ENCODE data around the gene CSTF2T.

CSTF2T gene, protein sequence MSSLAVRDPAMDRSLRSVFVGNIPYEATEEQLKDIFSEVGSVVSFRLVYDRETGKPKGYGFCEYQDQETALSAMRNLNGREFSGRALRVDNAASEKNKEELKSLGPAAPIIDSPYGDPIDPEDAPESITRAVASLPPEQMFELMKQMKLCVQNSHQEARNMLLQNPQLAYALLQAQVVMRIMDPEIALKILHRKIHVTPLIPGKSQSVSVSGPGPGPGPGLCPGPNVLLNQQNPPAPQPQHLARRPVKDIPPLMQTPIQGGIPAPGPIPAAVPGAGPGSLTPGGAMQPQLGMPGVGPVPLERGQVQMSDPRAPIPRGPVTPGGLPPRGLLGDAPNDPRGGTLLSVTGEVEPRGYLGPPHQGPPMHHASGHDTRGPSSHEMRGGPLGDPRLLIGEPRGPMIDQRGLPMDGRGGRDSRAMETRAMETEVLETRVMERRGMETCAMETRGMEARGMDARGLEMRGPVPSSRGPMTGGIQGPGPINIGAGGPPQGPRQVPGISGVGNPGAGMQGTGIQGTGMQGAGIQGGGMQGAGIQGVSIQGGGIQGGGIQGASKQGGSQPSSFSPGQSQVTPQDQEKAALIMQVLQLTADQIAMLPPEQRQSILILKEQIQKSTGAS

DNA sequence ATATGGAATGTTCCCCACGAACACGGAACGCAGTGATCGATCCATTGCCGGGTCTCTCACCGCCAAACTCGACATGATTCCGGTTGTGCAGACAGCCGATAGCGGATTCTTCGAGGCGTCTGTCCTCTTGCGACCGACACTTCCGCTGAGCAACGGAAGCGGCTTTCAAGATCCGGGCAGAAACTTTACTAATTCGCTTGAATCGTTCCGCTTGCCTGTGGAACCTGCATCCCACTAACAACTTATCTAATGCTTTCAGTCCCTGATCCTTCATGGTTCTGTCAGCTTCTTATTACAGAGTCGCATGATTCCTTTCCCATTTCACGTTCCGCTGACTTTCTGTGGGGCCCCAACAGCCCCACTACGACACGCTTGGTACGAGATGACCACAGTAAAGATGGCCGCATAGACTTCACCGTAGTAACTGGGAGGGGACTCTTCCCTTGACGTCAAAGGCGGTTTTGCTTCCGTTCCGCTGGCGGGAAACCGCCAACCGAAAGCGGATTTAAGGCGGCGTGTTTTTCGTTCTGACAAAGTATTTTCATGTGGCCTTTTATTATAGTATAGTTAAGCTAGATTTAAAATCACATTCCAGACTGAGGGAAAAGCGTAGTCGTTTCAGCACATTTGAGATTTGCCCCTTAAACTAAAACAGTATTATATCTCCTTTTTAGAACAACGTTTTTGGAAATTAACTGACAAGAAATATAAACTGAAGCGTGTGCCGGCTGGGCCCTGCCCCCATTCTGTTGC, at the start of gene CSTF2T:
Gene CSTF2T, minus strand, starts transcription at position 121 of the 753 bp plus-strand sequence. Its CDS starts 46 bp downstream, at position 75.
- peak; percentile 89 for DNase-seq (ENCODE audit: low read depth in 2 of 2)

DNA sequence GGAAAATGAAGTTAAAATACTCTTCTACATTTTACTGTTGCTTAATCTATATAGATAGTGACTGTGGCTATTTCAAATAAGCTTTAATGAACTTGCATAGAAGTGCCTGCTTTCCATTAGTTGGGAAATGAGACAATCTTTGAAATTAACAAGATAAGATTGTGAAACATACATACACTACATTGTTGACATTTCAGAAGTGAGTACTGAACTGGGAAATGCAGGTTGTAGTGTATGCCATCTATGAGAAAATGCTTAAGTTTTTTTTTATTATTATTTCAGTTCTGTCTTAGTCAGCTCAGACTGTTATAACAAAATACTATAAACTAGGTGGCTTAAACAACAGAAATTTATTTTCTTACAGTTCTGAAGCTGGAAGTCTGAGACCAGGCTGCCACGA, 49.6 kb upstream of the CSTF2T start:
- no peak for DNase-seq (ENCODE audit: low read depth in 2 of 2)

DNA sequence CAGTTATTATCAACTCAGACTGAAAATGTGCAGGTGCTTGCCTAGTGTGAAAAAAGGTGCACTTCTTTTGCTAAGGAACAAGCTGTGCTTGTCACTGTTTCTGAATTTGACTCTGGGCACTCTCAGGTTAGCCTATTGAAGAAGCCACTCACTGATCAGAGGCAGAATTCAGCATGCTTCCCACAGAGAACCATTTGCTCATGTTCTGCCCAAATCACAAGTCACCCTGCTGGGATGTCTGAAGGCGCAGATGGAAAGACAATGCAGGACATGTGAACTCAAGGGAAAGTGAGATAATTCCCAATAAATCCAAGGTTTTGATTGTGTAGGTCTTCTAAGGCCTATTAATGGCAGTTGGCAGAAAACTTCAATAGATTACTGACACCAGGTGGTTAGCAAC, 47.8 kb upstream of the CSTF2T start:
- DNase-seq (ENCODE audit: low read depth in 2 of 2), result no peak

DNA sequence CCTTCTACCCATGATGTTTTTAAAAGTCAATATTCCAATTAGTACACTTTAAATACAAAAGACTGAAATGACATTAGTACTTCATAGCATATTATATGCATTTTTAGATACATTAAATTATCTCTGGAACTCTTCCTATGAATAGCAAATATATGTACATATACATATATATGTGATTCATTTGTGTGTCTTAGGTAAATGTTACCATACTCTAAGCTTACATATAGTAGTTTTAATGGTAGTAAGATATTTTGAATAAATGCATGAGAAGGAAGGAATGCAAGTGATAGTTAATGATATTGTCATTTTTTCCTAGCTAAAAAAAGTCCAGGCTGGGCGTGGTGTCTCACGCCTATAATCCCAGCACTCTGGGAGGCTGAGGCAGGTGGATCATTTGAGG, 46.0 kb upstream of the CSTF2T start:
- no peak for DNase-seq (ENCODE audit: low read depth in 2 of 2)

DNA sequence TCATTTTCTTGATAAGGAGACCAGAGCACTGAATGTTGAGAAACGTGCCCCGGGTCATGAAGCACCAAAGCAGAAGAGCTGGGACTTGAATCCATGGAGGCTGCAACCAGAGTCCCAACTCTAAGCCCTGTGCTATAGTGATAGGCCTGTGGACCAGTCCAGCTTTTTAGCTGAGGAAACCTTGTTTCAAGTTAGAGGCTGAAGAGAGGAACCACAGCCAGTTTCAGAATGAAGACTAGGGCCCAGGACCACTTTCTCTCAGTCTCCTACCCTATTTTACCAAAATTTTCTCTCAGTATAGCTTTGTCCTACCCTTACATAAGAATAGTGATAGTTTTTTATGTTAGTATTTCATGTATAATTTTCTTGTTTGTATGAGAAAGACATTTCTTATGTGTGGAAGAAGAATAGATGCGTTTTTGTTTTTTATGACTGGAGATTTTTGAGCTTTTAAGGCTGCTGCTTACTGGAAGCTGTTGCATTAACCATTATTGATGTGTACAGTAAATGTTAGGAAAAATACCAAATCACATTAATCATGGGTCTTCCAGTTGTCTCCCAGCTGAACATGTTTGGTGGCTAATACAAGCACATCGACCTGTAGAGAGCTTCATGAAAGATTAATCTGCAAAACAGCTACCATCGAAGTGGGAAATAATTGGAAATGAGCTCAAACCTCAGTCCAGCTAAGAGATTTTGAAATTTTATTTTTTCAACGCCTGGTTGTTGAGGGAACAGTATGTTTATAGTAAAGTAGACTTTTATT, 45.0 kb upstream of the CSTF2T start:
- DNase-seq (ENCODE audit: low read depth in 2 of 2), result no peak

DNA sequence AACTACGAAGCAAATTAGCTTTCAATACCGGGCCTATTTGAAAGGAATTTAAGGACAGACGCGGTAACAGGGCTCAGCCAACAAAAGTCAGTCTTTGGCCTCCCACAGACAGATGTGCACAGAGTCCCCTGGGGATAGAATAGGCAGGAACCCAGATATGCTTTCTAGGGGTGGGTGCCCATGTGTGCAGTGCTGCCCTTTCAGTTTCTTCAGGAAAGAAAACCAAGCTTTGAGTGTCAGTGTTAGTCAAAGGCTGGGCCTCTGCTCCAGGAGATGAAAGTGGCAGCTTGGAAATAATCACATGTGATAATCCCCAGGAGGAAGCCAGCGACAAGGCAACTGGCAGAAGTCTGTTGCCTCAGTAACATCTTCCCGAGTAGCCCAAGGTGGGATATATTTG, 43.8 kb upstream of the CSTF2T start:
- DNase-seq (ENCODE audit: low read depth in 2 of 2), result no peak

DNA sequence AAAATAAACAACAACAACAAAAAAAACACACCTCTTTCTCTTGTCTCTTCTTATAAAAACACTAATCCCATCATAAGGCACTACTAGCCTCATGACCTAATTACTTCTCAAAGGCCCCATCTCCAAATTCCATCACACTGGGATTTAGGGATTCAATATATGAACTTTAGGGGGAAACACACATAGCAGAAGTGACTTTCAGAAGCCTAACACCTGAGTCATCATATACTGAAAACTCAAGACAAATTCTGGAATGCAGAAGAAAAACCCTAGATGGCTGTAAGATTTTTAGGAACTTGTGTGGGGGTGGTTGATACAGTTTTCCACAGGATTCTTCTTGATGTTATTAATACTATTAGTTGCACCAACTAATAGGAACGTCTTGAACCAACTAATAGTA, 33.7 kb upstream of the CSTF2T start:
- DNase-seq (ENCODE audit: low read depth in 2 of 2), result peak; percentile 65 to 67

DNA sequence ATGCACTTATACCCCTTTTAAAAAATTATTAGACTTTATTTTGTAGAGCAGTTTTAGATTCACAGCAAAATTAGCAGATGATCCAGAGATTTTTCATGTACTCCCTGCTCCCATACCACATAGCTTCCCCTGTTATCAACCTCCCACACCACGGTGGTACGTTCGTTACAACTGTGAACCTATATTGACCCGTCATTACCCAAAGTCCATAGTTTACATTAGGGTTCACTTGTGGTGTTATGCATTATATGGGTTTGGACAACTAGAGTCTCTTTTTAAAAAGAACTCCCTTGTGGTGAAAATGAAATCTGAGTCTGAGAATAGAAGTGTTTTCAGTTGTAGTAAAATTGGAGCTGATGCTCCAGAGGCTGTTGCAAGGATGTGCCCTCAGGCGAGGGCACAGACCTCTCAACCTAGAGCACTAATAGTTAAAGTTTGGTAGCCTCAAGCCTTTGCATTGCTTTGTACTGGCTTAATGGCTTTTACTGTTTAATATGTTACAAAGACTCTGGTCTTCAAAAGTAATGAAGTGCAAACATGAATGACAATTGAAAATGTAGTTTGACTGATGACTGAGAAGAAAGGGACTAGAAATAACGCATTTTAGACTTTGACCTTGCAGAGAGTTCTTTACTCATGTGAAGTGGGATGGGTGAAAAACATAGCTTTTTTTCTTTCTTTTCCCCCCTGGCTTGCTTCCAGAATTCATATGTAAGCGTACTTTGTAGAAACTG, 30.6 kb upstream of the CSTF2T start:
- DNase-seq (ENCODE audit: low read depth in 2 of 2), result no peak

DNA sequence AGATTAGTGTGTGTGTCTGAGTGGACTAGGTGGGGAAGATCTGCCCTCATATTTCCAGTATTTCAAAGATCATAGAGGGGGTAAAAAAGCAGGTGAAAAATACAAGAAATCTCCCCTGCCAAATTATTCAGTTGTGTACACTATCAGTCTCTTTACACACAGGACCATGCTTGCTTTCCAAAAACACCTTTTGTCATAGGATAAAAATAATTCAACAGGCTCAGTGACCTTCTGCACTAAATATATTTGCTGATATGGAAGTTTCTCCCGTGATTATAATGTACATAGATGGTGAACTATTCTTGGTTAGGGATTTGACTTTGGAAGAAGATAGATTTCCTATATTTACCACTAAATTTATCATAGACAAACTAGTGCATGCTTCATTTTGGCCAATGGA, 24.6 kb upstream of the CSTF2T start:
- DNase-seq (ENCODE audit: low read depth in 2 of 2), result no peak

DNA sequence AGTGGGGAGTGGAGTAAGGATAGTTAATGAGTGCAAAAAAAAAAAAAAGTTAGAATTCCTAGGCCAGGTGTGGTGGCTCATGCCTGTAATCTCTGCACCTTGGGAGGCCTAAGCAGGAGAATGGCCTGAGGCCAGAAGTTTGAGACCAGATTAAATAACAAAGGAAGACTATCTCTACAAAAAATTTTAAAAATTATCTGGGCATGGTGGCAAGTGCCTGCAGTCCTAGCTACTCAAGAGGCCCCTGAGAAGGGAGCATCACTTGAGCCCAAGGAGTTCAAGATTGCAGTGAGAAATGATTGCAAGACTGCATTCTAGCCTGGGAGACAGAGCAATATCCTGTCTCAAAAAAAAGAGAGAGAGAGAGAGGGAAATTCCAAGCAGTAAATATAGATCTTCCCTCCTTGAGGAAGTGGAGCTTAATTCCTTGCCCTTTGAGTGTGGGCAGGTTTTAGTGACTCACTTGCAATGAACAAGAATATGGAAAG, 19.5 kb upstream of the CSTF2T start:
- DNase-seq (ENCODE audit: low read depth in 2 of 2), result peak; percentile 51 to 53

DNA sequence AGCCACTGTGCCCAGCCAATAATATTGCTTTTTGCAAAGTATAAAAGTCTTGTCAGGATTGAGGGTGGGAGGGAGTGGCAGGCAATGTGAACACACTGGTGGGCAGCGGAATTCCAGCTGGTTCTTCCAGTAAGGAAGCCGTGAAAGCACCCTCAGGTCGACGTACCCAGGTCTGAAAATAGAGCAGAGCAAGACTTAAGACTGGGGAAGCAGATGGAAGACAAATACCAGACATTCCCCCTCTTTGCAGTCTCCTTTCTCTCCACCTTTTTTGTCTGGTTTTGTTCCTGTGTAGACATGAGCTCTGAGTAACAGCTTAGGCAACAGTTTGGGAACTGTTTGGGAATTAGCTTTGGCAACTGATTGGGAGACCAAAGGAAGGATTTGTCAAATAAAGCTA, 17.6 kb upstream of the CSTF2T start:
- no peak for DNase-seq (ENCODE audit: low read depth in 2 of 2)

DNA sequence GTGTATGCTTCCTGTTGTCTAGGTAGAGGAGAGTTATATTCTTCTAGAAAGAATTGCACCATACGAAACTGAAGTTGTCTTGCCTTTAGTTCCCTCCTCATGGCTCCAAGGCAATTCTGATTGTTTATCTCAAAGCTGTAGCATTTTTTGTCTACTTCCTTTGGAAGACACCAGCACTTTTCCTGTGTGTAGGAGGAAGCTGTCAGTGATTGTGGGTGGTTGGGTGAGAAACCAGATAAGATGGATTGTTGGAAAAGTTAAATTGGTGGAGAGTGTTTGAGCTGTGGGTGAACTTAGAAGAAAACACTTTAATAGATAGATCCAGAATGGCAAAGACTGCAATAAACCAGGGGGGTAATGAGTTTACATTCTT, 12.1 kb upstream of the CSTF2T start:
- no peak for DNase-seq (ENCODE audit: low read depth in 2 of 2)

DNA sequence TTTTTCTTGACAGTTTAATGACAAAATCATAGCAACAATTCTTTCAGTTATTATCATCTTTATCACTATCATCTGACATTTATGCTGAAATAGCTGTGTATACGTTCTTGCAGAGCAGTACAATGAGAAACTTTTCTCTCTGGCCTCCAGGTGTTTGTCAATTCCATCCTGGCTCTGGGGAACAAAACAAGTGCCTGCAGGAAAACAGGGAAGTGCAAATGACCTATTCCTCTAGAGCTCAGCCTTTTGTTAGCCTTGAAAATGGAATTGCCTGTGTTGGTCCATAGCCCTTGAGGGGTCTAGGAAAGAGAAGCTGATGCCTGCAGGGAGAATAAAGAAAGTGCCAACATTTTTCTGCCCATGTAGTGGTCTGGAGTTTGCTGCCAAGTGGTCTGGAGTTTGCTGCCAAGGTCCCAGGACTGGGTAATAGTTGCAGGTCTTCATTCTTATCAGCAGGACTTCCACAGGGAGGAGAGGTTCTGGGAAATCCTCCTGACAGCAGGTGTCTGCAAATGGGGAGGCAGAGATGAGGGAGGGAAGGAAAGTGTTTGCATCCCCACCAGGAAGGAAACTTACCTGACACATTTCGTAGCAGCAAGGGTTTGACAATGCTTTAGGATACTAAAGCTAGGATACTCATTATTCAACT, 10.1 kb upstream of the CSTF2T start:
- no peak for DNase-seq (ENCODE audit: low read depth in 2 of 2)

DNA sequence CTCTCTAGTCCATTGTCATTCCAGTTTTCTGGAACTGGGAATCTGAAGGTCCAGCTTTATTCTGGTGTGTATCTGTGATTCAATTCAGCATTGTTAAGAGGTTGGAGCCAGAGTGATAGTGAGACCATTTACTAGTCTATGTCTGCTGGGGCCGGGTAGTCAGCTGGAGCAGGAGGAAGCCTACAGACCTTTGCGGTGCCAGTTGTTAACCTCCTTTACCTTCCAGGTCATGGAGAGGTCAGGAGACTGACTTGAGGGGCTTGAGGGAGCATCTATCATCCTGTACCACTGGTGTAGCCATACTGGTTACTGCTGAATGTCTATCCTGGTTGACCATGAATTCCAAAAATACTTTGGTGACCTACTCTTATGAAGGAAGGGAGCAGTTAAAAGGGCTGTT, 9.2 kb upstream of the CSTF2T start:
- DNase-seq (ENCODE audit: low read depth in 2 of 2), result no peak

DNA sequence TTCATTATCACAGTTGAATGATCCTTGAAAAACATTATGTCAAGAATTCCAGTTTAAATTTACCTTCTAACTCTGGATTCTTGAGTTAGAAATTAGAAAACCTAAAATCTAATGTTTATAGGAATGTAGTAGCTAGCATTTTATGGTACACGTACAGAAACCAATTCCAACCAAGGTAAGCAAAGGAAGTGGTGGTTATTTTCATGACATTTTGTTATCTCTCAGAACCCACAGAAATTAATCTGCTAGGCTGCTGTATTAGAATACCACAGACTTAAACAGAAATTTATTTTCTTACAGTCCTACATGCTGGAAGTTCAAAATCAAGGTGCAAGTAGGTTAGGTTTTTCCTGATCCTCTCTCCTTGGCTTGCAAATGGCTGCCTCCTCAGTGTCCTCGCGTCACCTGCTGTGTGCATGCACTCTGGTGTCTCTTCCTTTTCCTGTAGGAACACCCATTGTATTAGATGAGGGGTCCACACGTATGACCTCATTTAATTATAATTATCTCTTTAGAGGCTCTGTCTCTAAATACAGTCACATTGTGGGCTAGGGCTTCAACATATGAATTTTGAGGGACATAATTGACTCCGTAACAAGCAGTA, 8.5 kb upstream of the CSTF2T start:
- DNase-seq (ENCODE audit: low read depth in 2 of 2), result no peak

DNA sequence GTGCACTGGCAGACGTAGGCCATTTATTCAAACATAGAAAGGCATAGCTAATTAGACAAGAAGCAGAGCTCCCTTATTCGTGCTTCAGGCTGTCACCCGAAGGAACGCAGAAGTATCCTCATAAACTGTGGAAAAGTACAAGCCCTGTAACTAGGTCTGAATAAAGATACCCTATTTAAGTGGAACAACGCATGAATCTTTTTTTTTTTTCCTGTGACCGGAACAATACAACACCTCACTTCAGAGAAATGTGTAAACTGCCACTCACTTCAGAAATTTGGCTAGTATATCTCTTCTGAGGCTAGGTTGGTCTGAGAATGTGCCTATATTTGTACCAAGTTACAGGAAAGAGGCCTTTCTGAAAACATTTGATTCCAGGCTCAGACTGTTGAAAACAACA, 8.0 kb upstream of the CSTF2T start:
- DNase-seq (ENCODE audit: low read depth in 2 of 2), result no peak

DNA sequence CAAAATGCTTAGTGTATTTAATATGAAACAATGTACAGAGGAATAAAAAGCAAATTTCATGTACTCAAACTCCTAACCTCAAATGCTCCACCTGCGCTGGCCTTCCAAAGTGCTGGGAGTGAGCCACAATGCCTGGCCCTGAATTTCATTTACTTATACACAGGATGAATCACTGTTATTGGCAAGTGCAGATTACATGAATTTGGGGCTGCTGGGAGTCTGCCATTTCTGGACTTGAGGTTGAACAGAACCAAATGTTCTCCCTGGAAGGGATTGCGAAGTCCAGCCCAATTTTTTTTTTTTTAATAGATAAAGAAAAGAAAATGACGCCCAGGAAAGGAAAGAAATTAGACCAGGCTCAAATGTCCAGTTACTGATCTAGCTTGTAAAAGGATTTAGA, 6.8 kb upstream of the CSTF2T start:
- peak; percentile 36 to 44 for DNase-seq (ENCODE audit: low read depth in 2 of 2)

DNA sequence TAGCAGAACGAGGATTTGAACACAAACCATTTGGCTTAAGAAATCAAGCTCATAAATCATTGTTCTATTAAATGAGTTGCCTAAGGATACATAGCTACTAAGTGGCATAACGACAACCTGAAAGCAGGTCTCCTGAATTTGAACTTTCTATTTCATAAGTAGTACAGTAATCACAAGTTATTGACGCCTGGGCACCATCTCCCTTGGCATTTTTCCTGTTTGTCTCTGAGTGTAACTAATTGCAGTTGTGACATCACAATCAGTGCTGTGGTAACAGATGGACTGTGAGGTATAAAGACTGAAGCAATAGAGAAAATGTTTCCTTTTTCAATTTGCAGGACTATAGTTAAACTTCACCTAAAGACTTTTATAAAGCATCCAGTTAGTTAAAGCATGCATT, 6.4 kb upstream of the CSTF2T start:
- no peak for DNase-seq (ENCODE audit: low read depth in 2 of 2)

DNA sequence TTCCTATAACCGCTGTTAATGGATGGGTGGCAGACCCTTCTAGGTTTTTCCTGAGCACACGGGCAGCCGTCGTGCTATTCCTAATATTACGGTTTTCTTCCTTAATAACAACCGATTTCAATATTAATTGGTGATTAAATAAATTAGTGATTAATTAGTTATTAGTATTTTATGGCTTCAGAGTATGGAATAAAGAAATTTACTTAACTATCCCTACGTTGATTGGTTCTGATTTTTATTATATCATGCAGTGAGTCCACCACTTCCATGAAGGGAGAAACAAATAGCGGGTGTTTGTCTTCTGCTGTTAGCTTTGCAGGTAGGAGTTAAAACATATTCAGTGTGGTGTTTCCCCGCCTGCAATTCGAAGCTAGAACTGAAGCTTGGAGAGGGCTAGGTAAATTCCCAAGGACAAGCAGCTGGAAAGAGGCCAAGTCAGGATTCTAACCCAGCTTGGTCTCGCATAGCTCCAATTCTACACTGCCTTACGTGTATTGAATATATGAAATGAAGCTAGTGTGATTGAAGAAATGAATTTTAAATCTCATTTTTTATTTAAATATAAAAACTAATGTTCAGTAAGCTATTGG, 928 bp upstream of the CSTF2T start:
- peak in 1 of 2 experiments; percentile 8 for DNase-seq (ENCODE audit: low read depth in 2 of 2)

DNA sequence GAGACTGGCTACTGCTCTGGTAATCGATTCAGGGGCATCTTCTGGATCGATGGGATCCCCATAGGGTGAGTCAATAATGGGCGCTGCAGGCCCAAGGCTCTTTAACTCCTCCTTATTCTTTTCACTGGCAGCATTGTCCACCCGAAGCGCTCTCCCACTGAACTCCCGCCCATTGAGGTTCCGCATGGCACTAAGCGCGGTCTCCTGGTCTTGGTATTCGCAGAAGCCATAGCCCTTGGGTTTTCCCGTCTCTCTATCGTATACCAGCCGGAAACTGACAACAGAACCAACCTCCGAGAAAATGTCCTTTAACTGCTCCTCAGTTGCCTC, 285 bp downstream of the CSTF2T start:
- DNase-seq (ENCODE audit: low read depth in 2 of 2), result no peak

Data from fibroblast of skin of left quadriceps (primary cell).